NCI-H526 treated with DMSO at 0.1 percent for 48 hours (cell line): Measurements from ENCODE around the gene C20orf96.
"Not testable (repeated sequence)": the region's sequence is repeated elsewhere in the genome, so short reads cannot be mapped to it uniquely, and the experiment has no call there.

Source experiments
- DNase-seq: peaks from one replicate; lab custom pipeline; 2025; lab: John Stamatoyannopoulos, UW

Gene C20orf96, protein sequence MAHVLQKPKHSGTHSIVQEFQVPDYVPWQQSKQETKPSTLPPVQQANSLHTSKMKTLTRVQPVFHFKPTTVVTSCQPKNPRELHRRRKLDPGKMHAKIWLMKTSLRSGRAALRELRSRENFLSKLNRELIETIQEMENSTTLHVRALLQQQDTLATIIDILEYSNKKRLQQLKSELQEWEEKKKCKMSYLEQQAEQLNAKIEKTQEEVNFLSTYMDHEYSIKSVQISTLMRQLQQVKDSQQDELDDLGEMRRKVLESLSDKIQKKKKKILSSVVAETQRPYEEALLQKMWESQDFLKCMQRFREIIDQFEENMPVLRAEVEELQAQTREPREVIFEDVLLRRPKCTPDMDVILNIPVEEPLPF

DNA sequence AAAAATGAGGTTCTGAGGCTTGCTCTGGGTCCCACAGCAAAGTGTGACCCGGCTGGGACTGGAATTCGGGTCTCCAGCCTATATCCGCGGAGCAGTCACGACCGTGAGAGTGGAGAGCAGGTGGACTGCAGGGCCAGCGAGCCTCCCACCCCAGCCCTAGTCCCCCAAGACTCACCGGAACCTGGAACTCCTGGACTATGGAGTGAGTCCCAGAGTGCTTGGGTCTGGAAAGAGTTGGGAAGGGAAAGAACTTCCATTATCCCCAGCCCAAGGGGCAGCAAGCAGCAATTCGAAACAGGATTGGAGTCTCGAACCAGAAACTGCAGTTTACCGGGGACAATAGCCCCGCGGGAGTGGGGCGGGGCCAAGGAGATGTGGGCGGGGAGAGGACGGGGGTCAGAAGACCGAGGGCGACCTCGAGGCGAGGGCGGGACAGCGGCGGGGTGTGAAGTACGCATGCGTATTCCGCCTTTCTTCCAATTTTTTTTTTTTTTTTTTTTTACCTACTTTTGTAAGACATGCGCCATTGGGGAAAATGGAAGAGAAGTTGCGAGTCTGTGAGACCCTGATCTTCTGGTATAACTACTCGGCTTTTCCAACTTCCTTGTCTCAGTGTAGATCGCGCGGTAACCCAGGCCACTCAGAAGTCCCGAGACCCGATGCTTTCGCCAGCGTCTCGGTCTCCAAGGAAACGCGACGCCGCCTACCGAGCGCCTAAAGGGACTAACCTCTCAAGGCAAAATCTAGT lies at the start of gene C20orf96:
Gene C20orf96, minus strand, starts transcription at position 667 of the 748 bp plus-strand sequence. Its CDS starts 140 bp downstream, at position 527.
- DNase-seq, result peak; percentile 87

DNA sequence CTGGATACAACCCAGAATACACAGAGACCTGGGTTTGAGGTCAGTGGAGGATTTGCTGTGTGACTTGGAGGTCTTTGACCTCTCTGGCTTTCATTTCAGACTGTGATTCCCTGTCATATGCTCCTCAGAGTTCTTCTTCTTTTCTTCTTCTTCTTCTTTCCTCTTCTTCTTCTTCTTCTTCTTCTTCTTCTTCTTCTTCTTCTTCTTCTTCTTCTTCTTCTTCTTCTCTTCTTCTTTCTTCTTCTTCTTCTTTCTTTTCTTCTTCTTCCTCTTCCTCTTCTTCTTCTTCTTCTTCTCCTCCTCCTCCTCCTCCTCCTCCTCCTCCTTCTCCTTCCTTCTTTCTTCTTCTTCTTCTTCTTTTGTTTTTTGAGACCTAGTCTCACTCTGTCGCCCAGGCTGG lies 45.5 kb upstream of the C20orf96 start:
- DNase-seq, result not testable (repeated sequence)

DNA sequence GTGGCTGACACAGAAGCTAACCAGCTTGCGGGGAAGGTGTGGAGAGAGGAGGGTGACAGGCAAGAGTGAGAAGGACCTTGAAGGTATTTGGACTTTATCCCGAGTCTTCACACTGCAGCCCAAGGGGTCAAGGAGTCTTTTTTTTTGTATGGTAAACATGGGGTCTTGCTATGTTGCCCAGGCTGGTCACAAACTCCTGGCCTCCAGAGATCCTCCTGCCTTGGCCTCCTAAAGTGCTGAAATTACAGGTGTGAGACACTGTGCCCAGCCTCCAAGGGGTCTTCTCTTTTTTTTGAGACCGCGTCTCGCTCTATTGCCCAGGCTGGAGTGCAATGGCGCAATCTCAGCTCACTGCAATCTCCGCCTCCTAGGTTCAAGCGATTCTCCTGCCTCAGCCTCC lies 44.0 kb upstream of the C20orf96 start:
- DNase-seq, result no peak

DNA sequence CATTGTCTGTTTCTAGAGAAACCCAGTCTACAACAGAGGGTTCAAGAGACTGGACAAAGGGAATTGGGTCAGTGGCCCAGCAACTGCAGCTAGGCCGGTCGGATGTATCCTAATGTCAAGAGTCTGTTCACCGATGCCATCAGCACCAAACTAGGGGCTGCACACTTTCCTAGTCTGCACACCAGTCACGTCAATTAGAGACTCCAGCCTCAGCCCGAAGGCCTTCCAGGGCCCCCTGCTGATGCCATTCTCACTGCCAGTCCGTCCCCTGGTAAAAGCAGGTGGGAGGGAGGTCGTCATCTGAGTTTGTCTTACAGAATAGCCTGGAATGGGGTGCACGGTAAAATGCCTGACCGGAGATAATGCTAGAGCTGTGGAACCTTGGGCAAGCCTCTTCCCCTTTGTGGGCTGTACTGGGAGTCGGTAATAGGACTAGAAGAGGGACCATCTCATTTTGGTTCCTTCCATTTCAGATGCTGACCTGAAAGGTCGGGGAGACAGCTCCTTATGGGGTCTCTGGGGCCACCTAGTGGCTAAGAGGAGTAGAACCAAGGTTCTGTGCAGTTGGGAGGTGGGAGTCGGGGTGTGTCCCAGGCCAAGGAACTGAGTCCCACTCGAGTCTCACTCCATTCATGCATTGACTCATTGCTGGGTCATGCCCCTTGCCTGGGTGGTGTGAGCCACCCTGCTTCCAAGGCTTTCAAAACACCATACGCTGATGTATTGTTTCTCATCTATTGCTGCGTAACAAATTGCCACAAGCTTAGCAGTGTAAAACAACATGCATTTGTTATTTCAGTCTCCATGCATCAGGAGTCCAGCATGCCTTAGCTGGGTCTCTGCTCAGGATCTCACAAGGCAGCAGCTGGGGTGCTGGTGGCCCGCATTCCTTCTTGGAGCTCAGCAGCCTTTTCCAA lies 39.9 kb upstream of the C20orf96 start:
- DNase-seq, result peak; percentile 57

DNA sequence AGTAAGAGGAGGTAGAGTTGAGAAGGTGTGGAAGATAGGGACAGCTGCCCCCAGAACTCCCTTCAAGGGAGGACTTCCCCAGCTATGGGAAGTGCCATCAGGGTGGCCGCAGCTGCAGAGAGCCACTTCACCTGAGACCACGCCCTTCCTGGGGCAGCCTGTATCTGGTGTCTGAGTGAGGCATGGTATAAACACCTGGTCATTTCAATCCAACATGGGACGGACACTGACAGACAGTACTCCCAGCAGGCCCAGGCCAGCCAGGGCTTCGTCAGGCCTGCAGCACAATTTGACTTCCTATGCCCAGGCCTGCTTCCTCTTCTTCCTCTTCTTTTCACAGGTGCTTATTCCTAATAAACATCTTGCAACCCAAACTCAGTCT lies 39.3 kb upstream of the C20orf96 start:
- DNase-seq, result no peak

DNA sequence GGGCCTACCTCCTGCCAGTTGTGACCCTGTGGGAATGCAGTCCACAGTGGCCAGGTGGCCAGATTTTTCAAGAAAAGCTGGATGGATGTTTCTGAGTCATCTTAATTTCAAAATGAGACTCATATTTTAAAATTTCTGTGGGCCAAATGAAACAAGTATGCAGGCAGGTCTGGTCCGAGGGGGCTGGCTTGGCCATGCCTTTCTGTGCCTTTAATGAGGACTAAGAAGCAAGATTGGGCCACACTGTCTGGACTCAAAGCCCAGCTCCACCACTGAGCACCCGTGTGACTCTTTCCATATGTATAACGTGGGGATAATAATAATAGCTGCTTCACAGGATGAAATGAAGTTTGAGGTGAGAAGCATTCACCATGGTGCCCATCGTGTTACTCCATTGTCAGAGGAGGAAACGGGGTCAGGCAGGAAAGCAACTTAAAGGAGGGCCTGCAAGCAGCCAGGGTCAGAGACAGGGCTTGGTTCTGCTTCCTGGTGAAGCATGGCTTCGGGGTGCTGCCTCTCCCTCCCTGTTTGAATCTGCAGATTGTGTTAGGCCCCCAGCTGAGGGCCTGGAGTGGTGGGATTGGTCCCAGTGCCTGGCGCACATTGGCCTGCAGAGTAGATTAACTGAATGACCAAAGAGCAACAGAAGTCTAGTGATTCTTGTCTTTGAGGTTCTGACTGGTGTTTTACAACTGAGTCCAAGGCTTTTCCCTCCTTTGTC lies 38.6 kb upstream of the C20orf96 start:
- DNase-seq, result no peak

DNA sequence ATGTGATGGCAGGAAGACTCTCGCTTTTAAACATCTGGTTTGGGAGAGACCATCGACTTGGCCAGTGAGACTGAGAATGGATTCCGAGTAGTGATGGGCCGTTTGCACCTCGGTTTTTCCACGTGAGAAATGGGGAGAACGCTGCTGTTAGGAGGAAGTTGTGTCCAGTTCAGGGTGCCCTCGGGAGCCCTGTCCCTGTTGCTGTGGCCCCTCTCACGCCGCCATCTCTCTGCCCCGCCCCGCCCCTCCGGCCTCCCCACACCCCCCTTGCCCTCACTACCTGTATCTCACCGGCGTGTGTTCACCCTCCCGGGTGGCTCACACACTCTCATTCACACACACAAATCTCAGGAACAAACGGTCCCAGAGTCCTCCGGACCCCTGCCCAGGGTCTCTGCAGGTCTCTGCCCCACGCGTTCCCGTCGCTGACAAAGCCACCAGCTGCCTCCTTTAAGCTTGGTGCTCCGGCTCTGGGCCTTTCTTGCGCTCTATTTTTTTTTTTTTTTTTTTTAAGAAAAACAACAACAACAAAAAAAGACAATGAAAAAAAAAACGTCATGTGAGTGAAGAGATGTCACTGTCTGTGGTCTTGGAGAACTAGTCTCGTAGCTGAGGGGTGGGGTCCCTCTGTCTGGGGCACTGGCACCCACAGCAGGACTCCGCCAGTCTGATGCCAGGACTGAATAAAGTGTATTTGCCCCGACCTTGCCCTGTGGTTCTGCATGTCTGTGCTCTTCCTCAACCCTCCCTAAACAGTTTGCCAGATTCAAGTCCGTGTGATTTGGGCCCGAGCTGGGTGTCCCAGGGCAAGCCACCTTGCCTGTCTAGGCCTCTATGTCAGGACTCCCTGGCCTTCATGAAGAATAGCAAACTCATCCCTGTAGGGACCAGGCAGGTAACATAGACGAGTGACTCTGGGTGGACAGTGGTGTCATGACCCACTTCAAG lies 37.8 kb upstream of the C20orf96 start:
- no peak for DNase-seq

DNA sequence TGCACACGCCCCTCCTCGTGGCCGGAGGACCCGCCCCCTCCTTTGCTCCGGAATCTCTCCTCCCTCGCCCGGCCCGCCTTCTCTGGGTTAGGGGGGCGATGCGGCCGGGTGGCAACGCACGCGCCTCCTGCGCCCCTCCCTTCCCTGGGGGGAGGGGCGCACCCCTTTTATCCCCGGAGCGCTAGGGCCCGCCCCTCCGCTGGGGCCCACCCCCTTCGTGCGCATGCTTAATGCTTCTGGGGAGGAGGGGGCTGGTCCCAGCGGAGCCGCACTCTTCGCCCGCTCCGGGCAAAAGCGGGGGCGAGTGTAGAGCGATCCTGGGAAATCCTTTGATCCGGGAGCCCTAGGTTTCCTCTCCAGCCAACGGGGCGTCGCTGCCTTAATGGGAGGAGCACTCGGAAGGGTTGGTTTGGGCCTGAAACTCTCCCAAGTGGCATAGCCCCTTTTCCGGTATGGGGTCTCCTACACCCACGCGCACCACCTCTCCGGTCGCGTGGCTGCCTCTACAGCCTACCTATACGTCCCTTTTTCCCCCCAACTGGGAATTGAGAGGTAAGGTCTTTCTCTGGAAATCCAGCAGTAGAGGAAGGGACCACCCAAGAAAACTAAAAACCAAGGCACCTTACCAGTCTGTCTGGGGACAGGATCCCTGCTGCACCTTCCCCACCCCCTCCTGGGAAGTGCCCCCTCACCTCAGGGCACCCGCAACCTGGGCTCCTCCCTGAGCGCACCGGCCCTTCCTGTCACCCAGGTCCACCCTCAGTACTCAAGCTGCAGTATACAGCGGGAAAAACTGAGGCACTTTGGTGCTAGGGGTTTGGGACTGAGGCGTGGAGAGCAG lies 36.9 kb upstream of the C20orf96 start:
- peak; percentile 84 for DNase-seq

DNA sequence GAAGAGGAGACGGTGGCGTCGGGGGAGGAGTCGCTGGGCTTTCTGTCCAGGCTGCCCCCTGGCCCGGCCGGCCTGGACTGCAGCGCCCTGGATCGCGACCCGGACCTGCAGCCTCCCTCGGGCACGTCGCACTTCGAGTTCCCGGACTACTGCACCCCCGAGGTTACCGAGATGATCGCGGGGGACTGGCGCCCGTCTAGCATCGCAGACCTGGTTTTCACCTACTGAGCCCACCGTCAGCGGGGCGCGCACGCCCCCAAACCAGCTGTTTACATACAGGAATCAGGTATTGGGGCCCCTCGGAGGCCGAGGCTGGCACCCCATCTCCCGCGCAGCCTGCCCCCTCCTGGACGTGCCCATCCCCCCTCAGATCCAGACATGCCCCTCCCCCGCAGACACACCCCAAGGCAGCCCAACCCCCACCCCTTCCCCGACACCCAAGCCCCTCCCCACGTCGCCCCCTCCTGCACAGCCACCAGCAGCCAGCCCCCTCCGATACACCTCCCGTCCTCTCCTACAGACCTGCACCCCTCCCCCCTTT lies 36.2 kb upstream of the C20orf96 start:
- peak; percentile 52 for DNase-seq

DNA sequence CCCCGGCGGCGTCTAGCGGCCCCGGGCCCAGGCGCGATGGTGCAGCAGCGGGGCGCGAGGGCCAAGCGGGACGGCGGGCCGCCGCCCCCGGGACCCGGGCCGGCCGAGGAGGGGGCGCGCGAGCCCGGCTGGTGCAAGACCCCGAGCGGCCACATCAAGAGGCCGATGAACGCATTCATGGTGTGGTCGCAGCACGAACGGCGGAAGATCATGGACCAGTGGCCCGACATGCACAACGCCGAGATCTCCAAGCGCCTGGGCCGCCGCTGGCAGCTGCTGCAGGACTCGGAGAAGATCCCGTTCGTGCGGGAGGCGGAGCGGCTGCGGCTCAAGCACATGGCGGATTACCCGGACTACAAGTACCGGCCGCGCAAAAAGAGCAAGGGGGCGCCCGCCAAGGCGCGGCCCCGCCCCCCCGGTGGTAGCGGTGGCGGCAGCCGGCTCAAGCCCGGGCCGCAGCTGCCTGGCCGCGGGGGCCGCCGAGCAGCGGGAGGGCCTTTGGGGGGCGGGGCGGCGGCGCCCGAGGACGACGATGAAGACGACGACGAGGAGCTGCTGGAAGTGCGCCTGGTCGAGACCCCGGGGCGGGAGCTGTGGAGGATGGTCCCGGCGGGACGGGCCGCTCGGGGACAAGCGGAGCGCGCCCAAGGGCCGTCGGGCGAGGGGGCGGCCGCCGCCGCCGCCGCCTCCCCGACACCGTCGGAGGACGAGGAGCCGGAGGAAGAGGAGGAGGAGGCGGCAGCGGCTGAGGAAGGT lies 35.5 kb upstream of the C20orf96 start:
- DNase-seq, result peak; percentile 57

DNA sequence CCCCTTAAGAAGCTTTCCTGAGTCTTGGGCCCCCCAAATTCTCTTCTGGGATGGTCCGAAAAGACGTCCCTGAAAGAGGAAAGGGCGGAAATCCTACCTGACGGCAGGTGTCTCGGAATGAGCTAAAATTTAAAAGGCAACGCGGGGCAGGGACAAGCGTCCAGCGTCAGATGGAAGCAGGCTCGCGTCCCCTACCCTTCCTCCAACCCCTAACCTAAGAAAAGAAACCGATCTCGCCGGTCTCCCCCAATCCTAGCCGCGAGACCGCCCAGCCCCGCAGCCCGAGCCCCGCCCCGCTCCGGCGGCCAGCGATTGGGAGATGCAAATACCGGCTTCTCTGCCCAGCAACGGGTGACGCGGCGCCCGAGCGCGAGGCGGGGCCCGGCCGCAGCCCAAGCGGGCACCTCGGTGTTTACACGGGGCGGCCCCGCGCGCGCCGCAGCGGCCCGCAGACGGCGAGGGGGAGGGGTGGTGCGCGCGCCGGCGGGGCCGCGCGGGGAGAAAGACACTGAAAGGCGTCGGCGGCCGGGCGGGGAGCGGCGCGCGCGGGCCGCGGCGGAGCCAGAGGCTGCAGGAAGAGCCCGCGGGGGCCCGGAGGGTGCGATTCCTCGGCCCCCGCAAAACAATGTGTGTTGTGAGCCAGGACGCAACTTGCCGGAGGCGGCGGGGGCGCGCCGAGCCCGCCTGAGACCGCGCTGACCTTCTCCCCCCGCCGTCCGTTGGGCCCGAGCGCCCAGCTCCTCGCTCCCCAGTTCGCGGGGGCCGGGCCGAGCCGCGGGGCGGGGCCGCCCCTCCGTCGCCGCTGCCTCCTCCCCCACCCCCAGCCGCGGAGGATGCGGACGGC lies 34.7 kb upstream of the C20orf96 start, which contains the start of gene SOX12:
Gene SOX12, plus strand, starts transcription at position 508 of the 844 bp plus-strand sequence. CDS start 373 bp downstream, outside the sequence.
- DNase-seq, result peak; percentile 95

DNA sequence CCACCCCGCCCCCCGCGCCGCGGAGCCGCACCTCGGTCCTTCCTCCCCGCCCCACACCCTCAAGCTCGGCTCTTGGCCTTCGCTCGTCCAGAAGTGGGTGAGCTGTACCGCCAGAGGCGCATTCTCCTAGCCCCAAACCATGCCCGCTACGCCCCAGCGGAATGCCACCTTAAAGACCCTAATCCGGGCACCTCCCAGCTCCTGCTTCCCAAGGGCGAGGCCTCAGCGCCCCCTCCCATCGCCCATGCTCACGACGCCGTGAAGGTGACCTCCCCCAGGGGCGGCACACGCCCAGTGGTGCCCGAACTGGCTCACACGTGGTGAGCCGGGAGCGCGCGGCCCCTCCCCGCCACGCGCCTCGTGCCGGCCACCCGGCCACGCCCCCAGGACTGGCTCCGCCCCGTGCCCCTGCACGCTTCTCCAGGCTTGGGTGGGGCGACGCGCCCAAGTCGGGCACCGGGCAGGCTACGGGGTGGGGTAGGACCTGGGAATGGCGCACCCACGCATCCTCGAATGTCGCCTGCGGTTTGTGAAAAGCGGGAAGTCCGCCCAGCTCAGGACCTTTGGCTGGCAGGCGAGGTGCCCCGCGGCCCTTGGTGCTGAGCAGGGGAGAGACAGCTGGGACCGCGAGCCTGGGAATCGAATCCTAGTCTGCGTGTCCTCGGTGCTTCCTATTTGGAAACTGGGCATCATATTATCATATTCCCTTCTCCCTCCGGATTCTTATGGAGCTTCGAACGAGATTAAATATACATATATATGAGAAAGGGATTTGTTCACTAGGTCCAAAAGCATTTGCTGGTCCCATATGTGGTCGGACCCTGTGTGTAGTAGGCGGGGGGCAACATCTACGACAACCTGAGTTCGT lies 33.9 kb upstream of the C20orf96 start:
- DNase-seq, result peak; percentile 90

DNA sequence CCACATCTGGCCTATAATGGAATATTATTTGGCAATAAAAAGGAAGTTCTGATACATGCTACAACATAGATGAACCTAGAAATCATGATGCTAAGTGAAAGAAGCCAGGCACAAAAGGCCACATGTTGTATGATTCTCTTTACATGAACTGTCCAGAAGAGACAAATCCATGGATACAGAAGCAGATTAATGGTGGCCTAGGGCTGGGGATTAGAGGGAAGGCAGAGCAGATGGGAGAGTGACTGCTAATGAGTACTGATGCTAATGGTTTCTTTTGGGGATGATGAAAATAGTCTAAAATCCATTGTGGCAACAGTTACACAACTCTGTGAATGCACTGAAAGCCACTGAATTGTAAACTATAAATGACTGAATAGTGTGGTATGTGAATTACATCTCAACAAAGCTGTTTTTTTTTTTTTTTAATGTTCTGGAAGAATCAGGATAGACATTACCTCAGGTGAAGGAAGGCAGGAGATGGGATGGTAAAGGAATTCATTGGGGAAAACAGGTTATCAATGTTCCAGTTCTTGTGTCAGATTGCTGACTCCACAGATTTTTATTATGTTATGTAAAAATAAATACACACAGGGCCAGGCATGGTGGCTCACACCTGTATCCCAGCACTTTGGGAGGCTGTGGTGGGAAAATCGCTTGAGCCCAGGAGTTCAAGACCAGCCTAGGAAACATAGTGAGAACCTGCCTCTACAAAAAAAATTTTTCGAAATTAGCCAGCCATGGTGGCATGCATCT lies 25.9 kb upstream of the C20orf96 start:
- no peak for DNase-seq

DNA sequence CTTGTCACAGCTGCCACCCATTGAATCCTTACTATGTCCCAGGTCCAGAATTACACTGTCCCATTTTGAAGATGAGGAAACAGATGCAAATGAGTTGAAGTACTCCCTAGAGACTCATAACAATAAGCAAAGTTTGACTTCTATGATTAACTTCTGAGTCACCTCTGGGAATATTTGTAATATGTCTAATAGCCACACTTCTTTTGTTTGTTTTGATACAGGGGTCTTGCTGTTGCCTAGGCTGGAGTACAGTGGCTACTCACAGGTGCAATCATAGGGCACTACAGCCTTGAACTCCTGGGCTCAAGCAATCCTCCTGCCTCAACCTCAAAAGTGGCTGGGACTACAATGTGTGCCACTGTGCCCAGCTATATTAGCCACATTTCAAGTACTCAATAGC lies 23.4 kb upstream of the C20orf96 start:
- DNase-seq, result no peak

DNA sequence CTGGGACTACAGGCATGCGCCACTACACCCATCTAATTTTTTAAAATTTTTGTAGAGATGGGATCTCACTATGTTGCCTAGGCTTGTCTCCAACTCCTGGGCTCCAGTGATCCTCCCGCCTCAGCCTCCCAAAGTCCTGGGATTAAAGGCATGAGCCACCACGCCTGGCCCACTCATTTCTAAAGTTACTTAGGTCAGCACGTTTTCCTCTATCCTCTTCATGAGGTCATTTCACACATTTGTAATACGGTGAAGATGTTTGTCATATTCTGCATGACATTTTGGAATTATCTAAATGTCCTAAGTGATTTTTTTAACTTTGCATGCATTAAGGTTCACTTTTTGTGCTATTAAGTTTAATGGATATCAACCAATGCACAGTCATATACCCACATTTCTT lies 22.9 kb upstream of the C20orf96 start:
- no peak for DNase-seq

DNA sequence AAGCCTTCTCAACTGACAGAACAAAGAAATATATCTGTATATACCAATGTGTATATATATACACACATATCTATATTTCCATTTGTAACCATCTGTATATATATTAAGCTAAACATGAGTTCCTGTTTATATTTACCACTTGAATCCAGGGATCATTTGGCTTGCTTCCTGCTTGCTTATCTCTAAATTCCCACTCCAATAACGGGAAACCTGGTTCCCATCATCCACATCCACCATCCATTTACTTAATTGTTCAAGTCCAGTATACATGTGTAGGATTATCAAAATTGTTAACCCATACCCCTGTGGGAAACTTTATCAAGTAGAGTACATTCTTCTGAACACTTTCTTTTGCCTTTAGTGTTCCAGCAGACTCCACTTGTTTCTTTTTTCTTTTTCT lies 22.3 kb upstream of the C20orf96 start:
- no peak for DNase-seq
